ENCODE measurements around the gene PSORS1C2.

DNA sequence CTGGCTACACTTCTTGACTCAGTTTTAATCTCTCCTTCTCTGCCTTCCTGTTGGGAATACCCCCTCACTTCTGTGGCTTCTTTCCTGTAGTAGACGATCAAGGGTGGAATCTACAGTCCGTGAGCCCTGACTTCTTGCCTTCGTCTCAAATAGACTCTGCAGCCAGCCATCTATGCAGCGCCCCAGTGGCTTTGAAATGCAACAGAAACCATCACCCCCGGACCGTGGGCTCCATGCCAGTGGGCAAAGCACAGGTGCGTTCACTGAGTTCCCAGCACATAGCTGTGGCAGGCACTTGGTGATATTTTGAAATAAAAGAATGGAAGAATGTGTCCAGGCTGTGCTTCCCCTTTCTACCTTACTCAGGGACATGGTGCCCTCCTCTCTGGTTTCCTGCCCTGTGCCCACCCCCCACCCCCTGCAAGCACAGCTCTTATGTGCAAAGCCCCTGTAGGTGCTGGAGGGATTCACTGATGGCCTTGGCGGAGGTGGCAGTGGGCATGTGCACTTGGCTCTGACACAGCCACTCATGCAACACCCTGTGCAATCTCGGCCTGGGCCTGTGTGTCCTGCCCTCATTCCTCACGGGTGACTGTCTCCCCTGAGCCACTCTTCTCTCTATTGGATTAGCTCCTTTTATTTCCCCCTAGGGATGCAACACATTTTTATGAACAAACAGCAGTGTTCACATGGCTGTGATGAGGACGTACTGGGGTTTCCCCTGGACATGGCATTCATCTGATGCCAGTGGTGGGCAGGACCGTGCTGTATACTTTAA, 13.1 kb downstream of the PSORS1C2 start:
- no peak for TF ChIP-seq POLR2A (IDR thresholded peaks at IDR 0.05)
- TF ChIP-seq, protein P1, sequence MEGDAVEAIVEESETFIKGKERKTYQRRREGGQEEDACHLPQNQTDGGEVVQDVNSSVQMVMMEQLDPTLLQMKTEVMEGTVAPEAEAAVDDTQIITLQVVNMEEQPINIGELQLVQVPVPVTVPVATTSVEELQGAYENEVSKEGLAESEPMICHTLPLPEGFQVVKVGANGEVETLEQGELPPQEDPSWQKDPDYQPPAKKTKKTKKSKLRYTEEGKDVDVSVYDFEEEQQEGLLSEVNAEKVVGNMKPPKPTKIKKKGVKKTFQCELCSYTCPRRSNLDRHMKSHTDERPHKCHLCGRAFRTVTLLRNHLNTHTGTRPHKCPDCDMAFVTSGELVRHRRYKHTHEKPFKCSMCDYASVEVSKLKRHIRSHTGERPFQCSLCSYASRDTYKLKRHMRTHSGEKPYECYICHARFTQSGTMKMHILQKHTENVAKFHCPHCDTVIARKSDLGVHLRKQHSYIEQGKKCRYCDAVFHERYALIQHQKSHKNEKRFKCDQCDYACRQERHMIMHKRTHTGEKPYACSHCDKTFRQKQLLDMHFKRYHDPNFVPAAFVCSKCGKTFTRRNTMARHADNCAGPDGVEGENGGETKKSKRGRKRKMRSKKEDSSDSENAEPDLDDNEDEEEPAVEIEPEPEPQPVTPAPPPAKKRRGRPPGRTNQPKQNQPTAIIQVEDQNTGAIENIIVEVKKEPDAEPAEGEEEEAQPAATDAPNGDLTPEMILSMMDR (IDR thresholded peaks at IDR 0.05), result no peak
